Activated T-helper 1 cell treated with Interleukin-2 at 50 U/mL for 16 hours (primary cell): ENCODE results near the gene SLC27A5.
"Not testable (repeated sequence)": the region's sequence is repeated elsewhere in the genome, so short reads cannot be mapped to it uniquely, and the experiment has no call there.

Source experiments
- DNase-seq: peaks from one replicate; pipeline ENCODE4 v3.0.0-alpha.2; 2020; ENCODE audit warnings: low read depth

Gene SLC27A5

DNA sequence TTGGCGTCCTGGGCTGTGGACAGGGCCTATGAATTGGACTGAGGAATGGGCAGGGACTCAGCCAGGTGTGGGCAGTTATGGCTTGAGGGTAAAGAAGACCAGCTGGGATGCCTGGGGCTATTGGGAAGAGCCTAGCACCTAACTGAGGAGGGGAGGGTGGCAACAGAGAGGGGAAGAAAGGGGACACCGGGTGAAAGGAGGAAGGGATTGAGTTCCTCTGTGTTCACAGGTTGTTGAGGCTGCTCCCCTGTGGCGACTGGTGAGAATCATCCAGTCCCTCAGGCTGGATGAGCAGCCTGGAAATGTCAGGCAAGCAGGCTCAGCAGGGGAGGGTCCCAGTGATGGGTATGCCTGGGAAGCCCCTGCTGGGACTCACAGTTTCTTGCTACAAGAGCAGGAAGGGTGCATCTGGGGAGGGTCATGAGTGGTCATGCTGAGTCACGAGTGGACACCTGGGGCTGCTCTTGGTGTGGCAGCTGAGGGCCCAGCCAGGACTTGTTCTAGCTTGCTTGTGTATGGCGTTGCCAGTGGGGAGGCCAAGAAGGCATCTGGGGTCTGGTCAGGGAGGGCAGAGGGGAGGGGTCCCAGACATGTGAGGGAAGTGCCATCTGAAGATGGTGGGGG is 43.5 kb downstream of the SLC27A5 start:
- no peak for DNase-seq

DNA sequence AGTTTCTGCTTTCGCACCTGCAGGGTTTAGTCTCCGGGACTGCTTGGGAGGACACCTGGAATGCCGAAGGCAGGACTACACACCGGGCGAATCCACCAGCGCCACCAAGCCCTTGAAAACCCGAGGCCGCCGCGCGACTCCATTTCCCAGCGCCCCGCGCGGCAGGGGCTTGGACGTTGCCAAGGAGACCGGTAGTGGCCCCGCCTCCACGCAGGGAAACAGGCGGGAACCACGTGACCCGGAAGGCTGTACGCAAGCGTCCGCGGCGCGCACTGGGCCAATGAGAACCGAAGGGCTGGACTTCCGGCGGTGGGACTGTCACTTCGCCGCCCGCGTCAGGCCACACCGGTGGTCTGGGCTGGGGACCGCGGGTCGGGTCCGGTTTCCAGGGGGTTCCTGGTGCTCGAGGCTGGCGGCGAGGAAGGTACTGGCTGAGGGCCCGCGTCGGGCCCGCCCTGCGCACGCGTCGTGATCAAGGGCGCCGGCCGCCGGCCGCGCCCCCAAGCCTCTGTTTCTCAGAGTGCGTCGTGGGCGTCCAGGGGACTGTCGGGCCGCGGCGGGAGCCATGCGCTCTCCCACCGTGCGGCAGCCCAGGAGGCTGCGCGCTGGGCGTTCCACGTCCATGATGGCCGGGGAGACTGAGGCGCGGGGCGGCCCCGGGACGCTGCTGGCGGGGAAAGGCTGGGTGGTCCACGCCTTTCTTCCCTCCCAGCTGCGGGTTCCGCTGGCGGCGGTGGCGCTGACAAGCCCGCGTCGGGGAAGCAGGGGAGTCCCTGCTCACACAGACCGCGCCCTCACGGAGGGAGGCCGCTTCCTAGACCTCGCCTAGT is 44.8 kb downstream of the SLC27A5 start, which contains the start of gene ZNF324:
ZNF324 (plus strand) TSS at position 321 of the 830 bp plus-strand sequence. CDS start 2,106 bp downstream, outside the sequence.
- peak; percentile 97 for DNase-seq

DNA sequence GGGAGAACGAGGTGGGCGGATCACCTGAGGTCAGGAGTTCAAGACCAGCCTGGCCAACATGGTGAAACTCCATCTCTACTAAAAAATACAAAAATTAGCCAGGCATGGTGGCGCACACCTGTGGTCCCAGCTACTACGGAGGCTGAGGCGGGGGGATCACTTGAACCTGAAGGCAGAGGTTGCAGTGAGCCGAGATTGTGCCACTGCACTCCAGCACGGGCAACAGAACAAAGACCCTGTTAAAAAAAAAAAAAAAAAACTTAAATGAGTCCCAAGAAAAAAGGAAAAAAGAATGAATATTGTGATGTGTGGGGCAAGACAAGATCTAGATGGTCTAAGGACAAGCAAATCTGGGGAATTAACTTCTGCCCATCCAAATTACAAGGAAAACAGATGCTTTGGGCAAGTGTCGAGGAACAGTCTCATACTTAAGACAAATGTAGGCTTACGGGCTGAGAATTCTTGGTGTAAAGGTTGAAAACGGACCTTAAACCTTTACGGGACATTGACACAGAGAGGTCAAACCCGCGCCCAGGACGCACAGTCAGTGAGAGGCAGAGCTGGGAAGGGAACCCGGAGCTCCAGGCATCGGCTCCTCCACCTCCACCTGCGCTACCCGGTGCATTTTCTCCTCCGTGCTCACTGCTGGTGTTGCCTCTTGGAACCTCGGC is 45.6 kb downstream of the SLC27A5 start:
- no peak for DNase-seq

- DNase-seq: no peak
Observed at GRCh38 chr19:58460039-58460438, 51.8 kb downstream of the SLC27A5 start.

GRCh38 chr19:58456111-58456510 is 55.7 kb downstream of the SLC27A5 start:
- DNase-seq: no peak

- no peak for DNase-seq
Observed at GRCh38 chr19:58455306-58455705, 56.5 kb downstream of the SLC27A5 start.

- DNase-seq: no peak
Observed at GRCh38 chr19:58453743-58454142, 58.0 kb downstream of the SLC27A5 start.

GRCh38 chr19:58451358-58452101 is 60.3 kb downstream of the SLC27A5 start, which contains the start of gene ZNF324B:
Gene ZNF324B, plus strand, starts transcription at chr19:58451622. Its CDS starts 2,080 bp downstream, at chr19:58453702.
- DNase-seq: peak; percentile 94

- DNase-seq: no peak
Observed at GRCh38 chr19:58450856-58451357, 60.9 kb downstream of the SLC27A5 start.

GRCh38 chr19:58449980-58450379 is 61.8 kb downstream of the SLC27A5 start:
- DNase-seq: not testable (repeated sequence)

GRCh38 chr19:58448860-58449259 is 62.9 kb downstream of the SLC27A5 start:
- not testable (repeated sequence) for DNase-seq
